Dendritic cell treated with granulocyte-macrophage colony-stimulating factor and Interleukin-4, amounts not matched to agents 40 ng/mL and 50 ng/mL, for 4 days (primary cell): Measurements from ENCODE around the gene ZFHX3.
"Not testable (repeated sequence)": the region's sequence is repeated elsewhere in the genome, so short reads cannot be mapped to it uniquely, and the experiment has no call there.

Experiments
- H3K27ac Mint-ChIP-seq: one replicate; pipeline ENCODE4 v1.8.0; 2022; ENCODE audit warnings: mild to moderate bottlenecking, mixed read lengths
- H3K27me3 Mint-ChIP-seq: one replicate; pipeline ENCODE4 v1.8.0; 2022; ENCODE audit warnings: mild to moderate bottlenecking, mixed read lengths
- H3K36me3 Mint-ChIP-seq: one replicate; pipeline ENCODE4 v1.8.0; 2022; ENCODE audit warnings: low read depth, mixed read lengths
- H3K4me1 Mint-ChIP-seq: one replicate; pipeline ENCODE4 v1.8.0; 2022; ENCODE audit warnings: low read depth, mixed read lengths
- H3K4me3 Mint-ChIP-seq: one replicate; pipeline ENCODE4 v1.8.0; 2022; ENCODE audit warnings: mild to moderate bottlenecking, moderate library complexity, mixed read lengths
- H3K9me3 Mint-ChIP-seq: one replicate; pipeline ENCODE4 v1.8.0; 2022; ENCODE audit warnings: mixed read lengths
- intact Hi-C: fragments of 100-400 bp; cut with micrococcal nuclease; formaldehyde crosslinking; loops from one replicate; pipeline ENCODE4 v1.15.0; 2022

ZFHX3 gene

DNA sequence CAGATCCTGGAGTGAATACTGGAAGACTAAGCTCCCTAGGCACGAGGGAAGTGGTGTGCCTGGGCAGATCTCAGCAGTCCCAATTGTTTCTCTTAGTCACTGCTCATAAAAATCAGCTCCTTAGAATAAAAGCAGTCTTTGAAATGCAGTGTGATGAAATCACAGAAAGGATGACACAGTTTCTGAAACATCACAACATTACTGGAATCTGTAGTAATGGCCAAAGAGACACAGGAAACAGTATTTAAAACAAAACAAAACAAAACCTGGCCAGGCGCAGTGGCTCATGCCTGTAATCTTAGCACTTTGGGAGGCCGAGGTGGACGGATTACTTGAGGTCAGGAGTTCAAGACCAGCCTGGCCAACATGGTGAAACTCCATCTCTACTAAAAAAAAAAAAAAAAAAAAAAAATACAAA lies 34.7 kb upstream of the ZFHX3 start:
- H3K27ac Mint-ChIP-seq, H3K9me3 Mint-ChIP-seq, H3K4me3 Mint-ChIP-seq, intact Hi-C loops, H3K36me3 Mint-ChIP-seq, H3K27me3 Mint-ChIP-seq: not testable (repeated sequence)
- H3K4me1 Mint-ChIP-seq, result peaks cover 48% of the 10 kb centered on the region

DNA sequence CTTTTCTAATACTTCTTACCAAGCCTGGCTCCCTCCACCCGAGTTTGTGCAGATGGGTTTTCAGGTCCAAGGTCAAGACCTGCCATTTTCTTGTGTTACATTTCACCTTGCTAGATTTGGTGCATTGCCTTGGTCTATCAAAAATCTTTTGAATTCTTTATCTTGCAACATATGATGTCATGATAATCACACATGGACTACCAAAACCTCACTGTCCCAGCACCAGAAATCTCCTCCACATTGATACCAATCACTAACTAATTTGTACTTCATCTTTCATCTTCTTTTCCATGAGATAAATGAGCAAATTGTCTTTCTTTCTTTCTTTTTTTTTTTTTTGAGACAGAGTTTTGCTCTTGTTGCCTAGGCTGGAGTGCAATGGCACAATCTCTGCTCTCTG lies 33.0 kb upstream of the ZFHX3 start:
- Mint-ChIP-seq H3K9me3 (no peaks in the 10 kb centered on the region), H3K27ac (peak overlapping the region; percentile 32), H3K4me1 (peaks cover 48% of the 10 kb centered on the region), H3K4me3 (no peak overlapping the region), H3K27me3 (peaks cover 6% of the 10 kb centered on the region), H3K36me3 (no peaks in the 10 kb centered on the region)
- intact Hi-C loops, result no loop called here

DNA sequence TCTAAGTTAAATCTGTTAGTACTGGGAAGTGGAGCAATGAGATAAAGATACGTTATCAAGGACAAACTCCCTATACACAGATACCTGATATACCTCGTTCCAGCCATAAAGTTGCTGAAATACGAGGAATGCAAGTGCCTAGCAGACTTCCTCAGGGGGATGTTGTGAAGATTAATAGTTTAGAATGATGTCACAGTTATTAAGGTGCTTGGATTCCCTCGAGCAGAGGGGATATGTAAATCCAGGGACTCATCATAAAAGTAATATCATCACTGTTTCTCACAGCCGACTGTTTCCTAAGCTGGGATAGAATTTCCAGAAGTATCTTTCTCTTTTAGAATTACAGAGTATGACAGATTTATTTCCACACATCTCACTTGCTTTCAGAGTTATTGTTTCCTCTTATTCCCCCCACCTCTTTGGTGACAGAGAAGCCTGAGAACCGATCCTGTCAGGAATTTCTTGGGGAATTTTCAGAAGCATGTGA lies 28.4 kb upstream of the ZFHX3 start:
- peaks cover 41% of the 10 kb centered on the region for H3K4me1 Mint-ChIP-seq
- H3K27me3 Mint-ChIP-seq, result peaks cover 19% of the 10 kb centered on the region
- H3K27ac Mint-ChIP-seq, result no peak overlapping the region
- H3K4me3 Mint-ChIP-seq, result no peak overlapping the region
- no peaks in the 10 kb centered on the region for H3K9me3 Mint-ChIP-seq
- intact Hi-C loops, result no loop called here
- no peaks in the 10 kb centered on the region for H3K36me3 Mint-ChIP-seq

DNA sequence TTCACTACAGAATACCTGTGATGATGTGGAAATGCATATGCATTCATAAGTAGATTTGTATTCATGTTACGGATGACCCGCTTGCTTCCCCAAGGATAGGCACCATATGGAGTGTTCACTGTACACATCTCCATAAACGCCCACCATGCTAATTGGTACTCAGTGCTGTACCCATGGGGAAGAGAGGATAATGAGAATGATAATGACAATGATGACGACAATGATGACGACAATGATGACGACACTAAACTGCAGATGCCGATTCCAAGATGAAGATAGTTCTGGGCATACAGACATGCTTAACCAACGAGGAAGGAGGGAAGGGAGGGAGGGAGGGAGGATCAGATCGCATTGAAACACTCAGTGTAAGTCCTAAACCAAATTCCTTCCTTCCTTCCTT lies 26.5 kb upstream of the ZFHX3 start:
- H3K36me3 Mint-ChIP-seq, result no peaks in the 10 kb centered on the region
- peaks cover 25% of the 10 kb centered on the region for H3K27me3 Mint-ChIP-seq
- intact Hi-C loops, result no loop called here

DNA sequence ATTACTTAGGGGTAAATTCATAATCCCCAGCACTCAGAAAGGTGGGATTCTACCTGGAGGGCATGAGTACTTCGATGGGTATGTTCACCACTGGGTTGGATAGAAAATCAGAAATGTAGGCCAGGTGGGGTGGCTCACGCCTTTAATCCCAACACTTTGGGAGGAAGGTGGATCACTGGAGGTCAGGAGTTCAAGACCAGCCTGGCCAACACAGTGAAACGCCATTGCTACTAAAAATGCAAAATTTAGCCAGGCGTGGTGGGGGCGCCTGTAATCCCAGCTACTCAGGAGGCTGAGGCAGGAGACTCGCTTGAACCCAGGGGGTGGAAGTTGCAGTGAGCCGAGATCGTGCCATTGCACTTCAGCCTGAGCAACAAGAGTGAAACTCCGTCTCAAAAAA lies 24.1 kb upstream of the ZFHX3 start:
- intact Hi-C loops, H3K36me3 Mint-ChIP-seq, H3K9me3 Mint-ChIP-seq, H3K27ac Mint-ChIP-seq, H3K4me3 Mint-ChIP-seq: not testable (repeated sequence)
- peaks cover 59% of the 10 kb centered on the region for H3K4me1 Mint-ChIP-seq
- peaks cover 20% of the 10 kb centered on the region for H3K27me3 Mint-ChIP-seq

More for the DNA sequence above, 26.5 kb upstream of the ZFHX3 start:
- Mint-ChIP-seq H3K4me3 (no peak overlapping the region), H3K27ac (no peak overlapping the region), H3K4me1 (peaks cover 50% of the 10 kb centered on the region), H3K9me3 (no peaks in the 10 kb centered on the region)

DNA sequence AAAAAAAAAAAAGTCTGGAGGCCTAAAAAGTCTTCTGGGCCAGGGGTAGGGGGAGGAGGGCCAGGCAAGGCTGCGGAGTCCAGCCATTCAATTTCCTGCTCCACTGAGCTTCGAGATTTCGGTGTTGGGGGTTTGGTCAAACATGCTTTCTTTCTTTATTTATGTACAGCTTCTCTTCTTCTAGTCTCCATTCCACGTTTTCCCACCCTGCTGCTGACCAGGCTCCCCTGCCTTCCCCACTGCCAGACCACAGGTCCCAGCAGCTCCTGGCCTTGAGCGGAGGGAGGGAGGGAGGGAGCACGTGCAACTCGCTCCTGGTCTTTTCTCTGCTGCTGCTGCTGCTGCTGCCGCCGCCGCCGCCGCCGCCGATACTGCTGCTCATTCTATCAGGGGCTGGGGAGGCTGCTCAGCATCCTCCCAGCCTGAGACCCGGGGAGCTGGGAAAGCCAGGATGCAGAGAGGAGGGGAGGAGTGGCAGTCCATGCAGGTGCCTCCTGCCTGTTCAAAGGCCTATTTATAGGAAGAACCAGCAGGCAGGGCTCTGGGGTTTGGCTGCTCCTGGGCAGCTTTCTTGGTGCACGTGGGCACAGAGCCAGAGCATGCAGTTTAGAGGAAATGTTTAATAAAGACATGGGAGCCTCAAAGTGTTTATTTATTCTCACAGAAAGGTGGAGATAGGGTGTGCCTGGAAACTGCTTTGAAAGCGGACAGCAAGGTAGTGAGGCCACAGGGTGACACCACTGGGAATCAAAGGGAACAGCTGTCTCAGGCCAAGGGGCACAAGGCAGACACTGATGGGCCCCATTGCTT lies 23.4 kb upstream of the ZFHX3 start:
- Mint-ChIP-seq H3K36me3 (no peaks in the 10 kb centered on the region), H3K9me3 (no peaks in the 10 kb centered on the region), H3K4me3 (peak overlapping the region; percentile 61), H3K27me3 (peaks cover 21% of the 10 kb centered on the region), H3K4me1 (peaks cover 61% of the 10 kb centered on the region), H3K27ac (peak overlapping the region; percentile 64)
- intact Hi-C loops, result no loop called here

DNA sequence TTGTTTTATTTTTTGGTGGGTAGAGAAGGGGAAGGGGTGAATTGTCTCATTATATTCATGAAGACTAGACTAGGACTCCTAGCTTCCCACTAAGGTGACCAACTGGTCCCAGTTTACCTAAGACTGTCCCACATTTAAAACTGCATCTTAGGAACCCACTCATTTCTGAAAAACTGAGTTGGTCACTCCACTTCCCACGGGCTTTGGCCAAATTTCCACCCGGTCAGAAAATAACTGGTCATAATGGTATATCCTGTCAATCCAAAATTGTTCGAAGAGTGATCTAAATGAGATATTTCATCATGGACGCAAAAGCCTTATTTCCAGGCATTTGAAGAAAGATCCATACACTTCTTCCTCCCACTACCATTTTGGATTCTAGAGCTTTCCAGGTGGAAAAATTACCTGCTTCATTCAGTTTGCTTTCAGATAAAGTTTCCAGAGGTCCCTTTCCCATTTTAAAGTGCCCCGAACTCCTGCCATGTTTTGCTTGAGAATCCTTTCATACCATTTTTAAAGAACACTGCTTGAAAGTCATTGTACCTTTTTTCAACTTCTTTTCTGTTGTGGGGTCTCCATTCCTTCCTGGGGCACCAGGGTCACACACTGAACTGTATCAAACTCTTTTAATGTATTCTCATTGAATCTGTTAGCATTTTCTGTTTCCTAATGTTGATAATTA lies 21.8 kb upstream of the ZFHX3 start:
- no peaks in the 10 kb centered on the region for H3K36me3 Mint-ChIP-seq
- H3K4me1 Mint-ChIP-seq, result peaks cover 75% of the 10 kb centered on the region
- intact Hi-C loops, result loop anchor here (5.0 kb wide), 1 partner anchor 83 kb away; no protein-coding TSS in a partner anchor
- no peaks in the 10 kb centered on the region for H3K9me3 Mint-ChIP-seq
- H3K4me3 Mint-ChIP-seq, result no peak overlapping the region
- peak overlapping the region; percentile 97 for H3K27ac Mint-ChIP-seq
- peaks cover 37% of the 10 kb centered on the region for H3K27me3 Mint-ChIP-seq

DNA sequence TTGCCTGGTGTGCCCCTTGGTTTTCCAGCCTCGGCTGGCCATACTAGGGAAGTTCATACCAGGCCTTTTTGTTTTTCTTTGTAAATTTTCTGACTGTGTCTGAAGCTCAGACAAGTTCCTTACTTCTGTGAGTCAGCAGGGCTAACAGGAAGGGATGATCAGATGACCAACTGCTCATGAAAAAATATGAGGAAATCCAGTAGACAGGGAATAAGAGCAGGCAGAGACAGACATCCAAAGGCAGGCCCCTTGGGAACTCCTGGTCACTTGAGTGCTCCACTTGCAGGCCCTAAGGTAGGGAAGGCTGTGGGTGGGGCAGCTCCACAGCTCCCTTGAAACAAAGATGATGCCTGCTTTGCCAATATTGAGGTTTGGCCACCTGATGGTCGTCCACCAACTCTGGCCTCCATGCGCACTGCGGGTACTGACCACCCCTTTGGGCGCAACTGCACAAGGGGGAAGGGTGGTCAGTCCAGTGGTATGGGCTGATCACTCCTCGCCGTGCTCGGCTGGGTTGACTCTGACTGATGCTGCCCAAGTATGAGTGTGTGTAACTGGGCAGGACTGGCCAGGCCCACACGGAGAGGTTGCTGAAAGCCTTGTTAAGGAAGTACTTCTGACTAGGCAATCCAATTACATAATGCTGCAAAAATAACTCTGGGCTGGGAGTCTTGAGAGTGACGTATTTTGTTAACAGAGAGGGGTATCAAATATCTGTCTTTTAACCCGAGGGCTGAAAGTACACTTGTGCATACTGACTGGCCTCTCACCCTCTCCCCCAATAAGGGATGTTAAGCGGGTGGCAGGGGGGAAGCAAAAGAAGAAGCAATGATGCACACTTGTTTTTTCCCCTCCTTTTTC lies 20.8 kb upstream of the ZFHX3 start:
- peak overlapping the region; percentile 97 for H3K27ac Mint-ChIP-seq
- intact Hi-C loops, result loop anchor here (5.0 kb wide), 1 partner anchor 84 kb away; no protein-coding TSS in a partner anchor
- H3K9me3 Mint-ChIP-seq, result no peaks in the 10 kb centered on the region
- peak overlapping the region; percentile 50 for H3K4me3 Mint-ChIP-seq
- peaks cover 79% of the 10 kb centered on the region for H3K4me1 Mint-ChIP-seq
- peaks cover 43% of the 10 kb centered on the region for H3K27me3 Mint-ChIP-seq
- H3K36me3 Mint-ChIP-seq, result no peaks in the 10 kb centered on the region

DNA sequence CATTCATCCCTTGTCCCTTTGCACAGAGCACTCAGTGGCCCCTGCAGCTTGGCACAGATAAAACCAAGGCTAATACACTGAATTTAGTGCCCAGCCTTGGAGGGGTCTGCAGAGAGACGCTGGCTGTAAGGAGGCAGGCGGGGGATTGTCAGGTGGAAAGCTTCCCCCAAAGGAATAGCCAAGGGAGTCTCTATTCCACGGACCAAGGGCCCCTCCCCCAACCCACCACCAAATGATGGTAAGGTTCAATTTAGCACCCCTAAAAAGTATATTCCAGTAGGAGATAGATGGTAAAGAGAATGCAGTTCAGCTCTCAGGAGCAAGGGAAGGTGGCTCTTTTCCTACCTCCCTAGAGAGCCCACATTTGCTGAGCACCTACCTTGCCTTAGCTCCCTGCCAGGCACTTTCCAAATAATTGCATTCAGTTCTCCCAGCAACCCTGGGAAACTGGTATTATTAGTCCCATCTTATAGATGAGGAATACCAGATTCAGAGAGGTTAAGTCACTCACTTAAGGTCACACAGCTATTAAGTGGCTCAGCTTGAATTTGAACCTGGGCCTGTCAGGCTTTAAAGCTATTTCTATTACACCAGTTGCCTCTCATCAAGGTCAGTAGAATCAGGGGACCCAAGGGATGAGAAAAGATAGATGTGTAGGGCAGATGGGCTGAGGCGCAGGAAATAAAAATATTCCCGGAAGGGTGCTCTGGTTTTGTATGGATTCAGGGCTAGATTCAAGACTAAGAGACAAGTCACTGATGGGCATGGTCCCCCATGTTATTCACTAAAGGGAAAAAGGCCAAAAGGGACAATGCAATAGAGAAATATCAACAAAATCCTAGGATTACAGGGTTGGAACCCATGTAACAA lies 20.0 kb upstream of the ZFHX3 start:
- intact Hi-C loops, result loop anchor here (5.0 kb wide), 1 partner anchor 84 kb away; no protein-coding TSS in a partner anchor
- peak overlapping the region; percentile 97 for H3K27ac Mint-ChIP-seq

DNA sequence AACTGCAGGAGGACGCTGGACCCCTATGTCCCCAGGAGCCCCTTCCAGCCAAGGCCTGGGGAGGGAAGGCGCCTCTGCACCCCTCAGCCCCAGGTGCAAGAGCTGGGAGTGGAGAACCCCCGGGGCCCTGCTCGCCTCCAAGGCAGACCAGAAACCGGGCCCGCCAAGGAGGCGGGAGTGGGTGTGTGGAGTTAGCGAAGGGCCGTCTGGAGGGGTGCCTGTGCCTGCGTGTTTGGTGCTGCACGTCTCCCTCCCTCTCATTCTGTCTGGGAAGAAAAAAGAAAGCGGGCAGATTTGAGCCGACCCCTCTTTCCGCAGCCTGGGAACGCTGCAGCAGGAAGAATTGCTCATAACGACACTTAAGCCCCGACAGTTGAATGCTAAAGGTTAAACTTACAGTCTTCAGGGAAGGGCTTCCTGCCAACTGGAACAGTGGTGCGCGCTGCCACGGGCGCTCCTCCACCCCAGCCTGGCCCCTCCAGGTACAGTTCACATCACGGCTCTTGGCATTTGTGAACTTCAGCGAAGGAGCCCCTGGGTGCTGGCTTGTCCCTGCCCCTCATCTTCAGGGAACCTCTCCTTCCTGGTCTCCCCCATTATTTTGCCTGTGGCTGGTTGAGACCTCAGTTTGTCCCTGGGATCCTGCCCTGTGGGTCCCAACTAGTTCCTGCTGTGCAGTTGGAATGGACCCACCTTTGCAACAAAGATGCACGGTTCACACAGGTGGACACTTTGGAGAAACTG lies 19.2 kb upstream of the ZFHX3 start:
- Mint-ChIP-seq H3K9me3 (no peaks in the 10 kb centered on the region), H3K4me1 (peaks cover 96% of the 10 kb centered on the region), H3K36me3 (no peaks in the 10 kb centered on the region), H3K27me3 (peaks cover 57% of the 10 kb centered on the region), H3K4me3 (no peak overlapping the region), H3K27ac (peak overlapping the region; percentile 97)
- intact Hi-C loops, result loop anchor here (5.0 kb wide), 1 partner anchor 85 kb away; no protein-coding TSS in a partner anchor

More for the DNA sequence above, 20.0 kb upstream of the ZFHX3 start:
- Mint-ChIP-seq H3K27me3 (peaks cover 52% of the 10 kb centered on the region), H3K4me1 (peaks cover 88% of the 10 kb centered on the region), H3K4me3 (no peak overlapping the region), H3K9me3 (no peaks in the 10 kb centered on the region), H3K36me3 (no peaks in the 10 kb centered on the region)

DNA sequence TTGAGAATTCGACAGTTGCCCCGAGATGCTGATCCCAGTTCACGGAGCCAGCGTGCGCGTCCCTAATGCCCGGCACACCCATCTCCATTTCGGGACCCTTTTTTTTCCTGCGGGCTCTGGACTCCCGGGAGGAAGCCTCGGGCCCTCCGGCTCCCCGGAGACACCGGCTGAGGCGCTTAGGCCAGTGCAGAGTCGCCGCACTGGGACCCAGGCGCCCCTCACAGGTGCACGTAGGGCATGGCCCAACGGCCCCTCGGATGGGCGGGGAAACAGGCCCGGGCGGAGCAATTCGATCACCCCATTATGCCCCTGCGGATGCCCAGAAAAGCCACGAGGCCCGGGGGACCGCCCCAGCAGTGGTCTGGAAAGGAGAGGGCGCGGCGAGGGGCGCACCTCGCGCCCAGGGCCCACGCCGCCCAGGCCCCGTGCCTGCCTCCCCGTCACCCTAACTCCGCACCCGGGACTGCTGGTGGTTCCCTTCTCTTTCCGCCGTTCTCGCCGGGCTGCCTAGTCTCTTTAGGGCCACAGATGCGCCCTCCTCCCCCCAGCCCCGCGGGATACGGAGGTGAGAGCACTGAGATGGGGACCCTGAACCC lies 18.5 kb upstream of the ZFHX3 start:
- H3K4me1 Mint-ChIP-seq, result peaks cover 91% of the 10 kb centered on the region
- H3K27me3 Mint-ChIP-seq, result peaks cover 55% of the 10 kb centered on the region
- no peaks in the 10 kb centered on the region for H3K9me3 Mint-ChIP-seq
- peak overlapping the region; percentile 51 for H3K4me3 Mint-ChIP-seq
- intact Hi-C loops, result loop anchor here (5.0 kb wide), 1 partner anchor 86 kb away; no protein-coding TSS in a partner anchor
- H3K36me3 Mint-ChIP-seq, result no peaks in the 10 kb centered on the region
- peak overlapping the region; percentile 97 for H3K27ac Mint-ChIP-seq
